HepG2 (cell line): ENCODE results near the gene BID. TPM values are rescaled to one million over a fixed set of nuclear protein-coding genes. Genes with fewer than 3 reads are reported as not detected.

Experiments
- ATAC-seq: fragments of 200-7000 bp; cut with Tn5 transposase; 3 replicates; pipeline ENCODE4 v1.9.1; 2020; ENCODE audit warnings: mild to moderate bottlenecking, moderate library complexity
- BruUV-seq: library from RNA; stranded (reverse); fragments of 400-500 nt; replicated peaks from 2 replicates; lab custom pipeline; 2021; lab: Mats Ljungman, UMichigan
- CTCF ChIA-PET: fragments of 300-600 bp; formaldehyde crosslinking; extraction: SDS; loops from one replicate; lab custom pipeline; 2021; ENCODE audit warnings: low total read pairs, inconsistent platforms, low intra/inter-chr PET ratio; lab: Yijun Ruan, JAX
- POLR2A ChIA-PET: fragments of 350-600 bp; sonication (Branson Sonifier 250); formaldehyde crosslinking; loops from one replicate; lab custom pipeline; 2020; ENCODE audit warnings: antibody characterized with exemption, inconsistent platforms; lab: Yijun Ruan, JAX
- DNase-seq: peaks from one replicate; pipeline ENCODE4 v3.0.0-alpha.2; 2015; ENCODE audit warnings: low spot score
- FAIRE-seq: peaks from 3 replicates; lab custom pipeline; 2011; peaks lifted over from hg19 to GRCh38; lab: Jason Lieb, UNC
- H2AFZ ChIP-seq: one replicate; pipeline ENCODE4 v1.6.1; 2011; ENCODE audit warnings: low read length, inconsistent platforms
- H3K27ac ChIP-seq: fragments of 300-600 bp; 3 replicates; pipeline ENCODE4 v1.8.0; 2011; ENCODE audit warnings: mixed run types, mild to moderate bottlenecking, mixed read lengths, low read length, inconsistent platforms; ENCODE audit not compliant: insufficient read depth; ENCODE audit errors: extremely low read length
- H3K27me3 ChIP-seq, 2 experiments: fragments of 200-600 bp in 1 of 2; 2 replicates in 1 of 2; 3 replicates in 1 of 2; pipeline versions ENCODE4 v1.6.0 to v1.8.0; 2011; ENCODE audit warnings: low read length in 2 of 2, mild to moderate bottlenecking in 2 of 2, moderate library complexity in 2 of 2, inconsistent platforms in 1 of 2; ENCODE audit not compliant: insufficient read depth in 2 of 2, control insufficient read depth in 1 of 2
- H3K36me3 ChIP-seq, 2 experiments: fragments of 200-600 bp in 1 of 2; replicated peaks in 1 of 2; 2 replicates in 1 of 2; 3 replicates in 1 of 2; pipeline versions ENCODE4 v1.5.1 to v1.8.0; 2011; ENCODE audit warnings: low read length in 2 of 2, inconsistent platforms in 1 of 2; ENCODE audit not compliant: insufficient read depth in 2 of 2, control insufficient read depth in 1 of 2
- H3K4me1 ChIP-seq: 2 replicates; pipeline ENCODE4 v1.5.1; 2012; ENCODE audit warnings: low read length, inconsistent platforms; ENCODE audit not compliant: insufficient read depth
- H3K4me2 ChIP-seq: 2 replicates; pipeline ENCODE4 v1.6.0; 2011; ENCODE audit warnings: low read depth, low read length, inconsistent platforms
- H3K4me3 ChIP-seq, 3 experiments: fragments of 200-600 bp in 1 of 3; sonication (generic), shearing (Covaris generic) in 1 of 3; replicated peaks in 1 of 3; 2 replicates each; pipeline ENCODE4 v1.5.1; 2011 to 2016; ENCODE audit warnings: low read length in 3 of 3, inconsistent platforms in 2 of 3, low read depth in 2 of 3, mild to moderate bottlenecking in 2 of 3, control low read depth in 1 of 3, mixed read lengths in 1 of 3; ENCODE audit not compliant: insufficient read depth in 1 of 3
- H3K79me2 ChIP-seq: one replicate; pipeline ENCODE4 v1.6.1; 2011; ENCODE audit warnings: low read length, inconsistent platforms; ENCODE audit not compliant: insufficient read depth
- H3K9ac ChIP-seq: 2 replicates; pipeline ENCODE4 v1.6.0; 2011; ENCODE audit warnings: mild to moderate bottlenecking, low read depth, low read length, inconsistent platforms; ENCODE audit not compliant: insufficient read depth
- H3K9me3 ChIP-seq: 2 replicates; pipeline ENCODE4 v1.5.1; 2012; ENCODE audit warnings: mild to moderate bottlenecking, low read length
- H4K20me1 ChIP-seq: 2 replicates; pipeline ENCODE4 v1.6.0; 2011; ENCODE audit warnings: inconsistent platforms, mild to moderate bottlenecking, low read length, moderate library complexity; ENCODE audit not compliant: insufficient read depth
- BRD4 ChIP-seq: sonication (generic); formaldehyde crosslinking; IDR thresholded peaks from 2 replicates; pipeline ENCODE4 v1.4.0; 2020; ENCODE audit warnings: missing genetic modification reagents
- CCDC6 ChIP-seq: sonication (generic); formaldehyde crosslinking; IDR thresholded peaks from 2 replicates; pipeline ENCODE4 v1.8.1; 2022; ENCODE audit warnings: mild to moderate bottlenecking, missing genetic modification reagents, moderate library complexity
- CHD2 ChIP-seq: IDR thresholded peaks from 2 replicates; pipeline ENCODE4 v1.6.1; 2011; ENCODE audit warnings: low read depth, low read length, improper control_type of control experiment
- FOXP4 ChIP-seq: sonication (generic); formaldehyde crosslinking; IDR thresholded peaks from 2 replicates; pipeline ENCODE4 v1.4.0; 2020; ENCODE audit warnings: missing genetic modification reagents
- HMG20A ChIP-seq: IDR thresholded peaks from 2 replicates; pipeline ENCODE4 v1.6.1; 2016; ENCODE audit warnings: borderline replicate concordance
- PHF20 ChIP-seq: sonication (generic); formaldehyde crosslinking; IDR thresholded peaks from 2 replicates; pipeline ENCODE4 v1.5.0; 2020; ENCODE audit warnings: mild to moderate bottlenecking, missing genetic modification reagents
- ZNF180 ChIP-seq: sonication (generic); formaldehyde crosslinking; IDR thresholded peaks from 2 replicates; pipeline ENCODE4 v1.4.0; 2020; ENCODE audit warnings: low read depth, missing genetic modification reagents, borderline replicate concordance
- ZNF264 ChIP-seq: sonication (generic); formaldehyde crosslinking; IDR thresholded peaks from 2 replicates; pipeline ENCODE4 v1.4.0; 2020; ENCODE audit warnings: missing genetic modification reagents
- ZNF335 ChIP-seq: sonication (generic); formaldehyde crosslinking; IDR thresholded peaks from 2 replicates; pipeline ENCODE4 v1.4.0; 2020; ENCODE audit warnings: missing genetic modification reagents
- ZNF598 ChIP-seq: sonication (generic); formaldehyde crosslinking; IDR thresholded peaks from 2 replicates; pipeline ENCODE4 v1.5.1; 2020; ENCODE audit warnings: mild to moderate bottlenecking, missing genetic modification reagents, borderline replicate concordance
- ZNF672 ChIP-seq: sonication (generic); formaldehyde crosslinking; IDR thresholded peaks from 2 replicates; pipeline ENCODE4 v1.8.1; 2022; ENCODE audit warnings: missing genetic modification reagents
- ZNF713 ChIP-seq: sonication (generic); formaldehyde crosslinking; IDR thresholded peaks from 2 replicates; pipeline ENCODE4 v1.4.0; 2020; ENCODE audit warnings: mild to moderate bottlenecking, missing genetic modification reagents
- ZSCAN29 ChIP-seq: sonication (generic); formaldehyde crosslinking; conservative IDR thresholded peaks from 2 replicates; pipeline ENCODE4 v1.4.0; 2020; ENCODE audit warnings: mild to moderate bottlenecking, missing genetic modification reagents
- WGBS: methylation state at CpG from one replicate; pipeline ENCODE4 v1.1.6; 2017; ENCODE audit warnings: low lambda C conversion rate; 5-methylcytosine and 5-hydroxymethylcytosine counted together
- in situ Hi-C: cut with HindIII; loops from 2 replicates; pipeline ENCODE4 v1.10.0; 2017; ENCODE audit warnings: low pct_unique_long_range_greater_than_20kb; ENCODE audit not compliant: extremely low pct_ligation_motif_present
- intact Hi-C: fragments of 100-400 bp; cut with micrococcal nuclease; formaldehyde crosslinking; loops from one replicate; pipeline ENCODE4 v1.10.0; 2022; ENCODE audit not compliant: unreplicated experiment
- polyA plus RNA-seq, 8 experiments: library from polyadenylated mRNA; depleted of rRNA in 3 of 8; stranded (reverse) in 7 of 8; unstranded in 1 of 8; fragments of >200 nt; fragmentation: Illumina TruSeq in 4 of 8; extraction: Trizol in 4 of 8; gene quantifications; 2 replicates each; pipeline versions ENCODE4 v1.2.1 to v1.2.3, GENCODE V29; 2011 to 2016; ENCODE audit warnings: low read depth in 4 of 8, missing spikeins in 1 of 8, mixed read lengths in 1 of 8; ENCODE audit not compliant: insufficient read depth in 1 of 8
- total RNA-seq, 5 experiments: library from RNA; depleted of rRNA; stranded (reverse); fragments of >200 nt; fragmentation: Illumina TruSeq; extraction: Trizol; gene quantifications; 2 replicates each; pipeline ENCODE4 v1.2.3, GENCODE V29; 2016; ENCODE audit warnings: low read depth in 1 of 5
- TF ChIP-seq, protein P1 (sequence below): sonication (generic); formaldehyde crosslinking; IDR thresholded peaks from 2 replicates; pipeline ENCODE4 v1.8.1; 2023; ENCODE audit warnings: missing genetic modification reagents, mild to moderate bottlenecking, borderline replicate concordance
- TF ChIP-seq, protein P2 (sequence below): sonication (generic); formaldehyde crosslinking; IDR thresholded peaks from 2 replicates; pipeline ENCODE4 v1.8.0; 2022; ENCODE audit warnings: mild to moderate bottlenecking, missing genetic modification reagents; ENCODE audit not compliant: insufficient replicate concordance

The BID gene
- total and polyA plus RNA-seq, 2 of the 13 experiments (the other 11 are each of a cell fraction or from before 2014, with no cell fraction given): 35.3 to 51.7 TPM

DNA sequence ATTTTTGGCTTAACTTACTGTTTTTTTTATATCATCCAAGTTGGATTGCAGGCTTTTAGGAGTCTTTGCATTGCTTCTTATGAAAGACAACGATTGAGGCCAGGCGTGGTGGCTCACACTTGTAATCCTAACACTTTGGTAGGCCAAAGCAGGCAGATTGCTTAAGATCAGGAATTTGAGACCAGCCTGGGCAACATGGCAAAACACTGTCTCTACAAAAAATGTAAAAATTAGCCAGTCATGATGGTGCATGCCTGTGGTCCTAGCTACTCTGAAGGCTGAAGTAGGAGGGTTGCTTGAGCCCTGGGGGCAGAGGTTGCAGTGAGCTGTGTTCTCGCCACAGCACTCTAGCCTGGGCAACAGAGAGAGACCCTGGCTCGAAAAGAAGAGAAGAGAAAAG lies 56.6 kb downstream of the BID start:
- H2AFZ ChIP-seq: no peak overlapping the region
- no peak overlapping the region for H3K4me3 ChIP-seq
- no peak for DNase-seq
- H4K20me1 ChIP-seq: no peaks in the 10 kb centered on the region
- CTCF ChIA-PET: no interaction called here
- H3K27me3 ChIP-seq: no peaks in the 10 kb centered on the region; a peak in 1 of 5 replicates
- H3K36me3 ChIP-seq: no peaks in the 10 kb centered on the region
- no peak for ATAC-seq
- H3K4me2 ChIP-seq: no peak overlapping the region
- POLR2A ChIA-PET: no interaction called here
- H3K27ac ChIP-seq: no peak overlapping the region
- no TSS peak for BruUV-seq
- intact Hi-C loops: no loop called here
- no peak for TF ChIP-seq FOXP4 (CRISPR knock-in tag)
- TF ChIP-seq, protein P1, sequence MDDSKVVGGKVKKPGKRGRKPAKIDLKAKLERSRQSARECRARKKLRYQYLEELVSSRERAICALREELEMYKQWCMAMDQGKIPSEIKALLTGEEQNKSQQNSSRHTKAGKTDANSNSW (CRISPR knock-in tag): no peak
- TF ChIP-seq ZNF180: no peak
- TF ChIP-seq HMG20A (CRISPR knock-in tag): no peak
- TF ChIP-seq ZNF713 (CRISPR knock-in tag): no peak
- TF ChIP-seq, protein P2, sequence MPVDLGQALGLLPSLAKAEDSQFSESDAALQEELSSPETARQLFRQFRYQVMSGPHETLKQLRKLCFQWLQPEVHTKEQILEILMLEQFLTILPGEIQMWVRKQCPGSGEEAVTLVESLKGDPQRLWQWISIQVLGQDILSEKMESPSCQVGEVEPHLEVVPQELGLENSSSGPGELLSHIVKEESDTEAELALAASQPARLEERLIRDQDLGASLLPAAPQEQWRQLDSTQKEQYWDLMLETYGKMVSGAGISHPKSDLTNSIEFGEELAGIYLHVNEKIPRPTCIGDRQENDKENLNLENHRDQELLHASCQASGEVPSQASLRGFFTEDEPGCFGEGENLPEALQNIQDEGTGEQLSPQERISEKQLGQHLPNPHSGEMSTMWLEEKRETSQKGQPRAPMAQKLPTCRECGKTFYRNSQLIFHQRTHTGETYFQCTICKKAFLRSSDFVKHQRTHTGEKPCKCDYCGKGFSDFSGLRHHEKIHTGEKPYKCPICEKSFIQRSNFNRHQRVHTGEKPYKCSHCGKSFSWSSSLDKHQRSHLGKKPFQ (CRISPR knock-in tag): no peak
- no peak for TF ChIP-seq PHF20 (CRISPR knock-in tag)
- no peak for TF ChIP-seq BRD4 (CRISPR knock-in tag)
- TF ChIP-seq ZSCAN29: no peak
- no peak for TF ChIP-seq CHD2
- TF ChIP-seq ZNF264 (CRISPR knock-in tag): no peak
- no peak for TF ChIP-seq CCDC6 (CRISPR knock-in tag)
- TF ChIP-seq ZNF672: no peak
- TF ChIP-seq ZNF598 (CRISPR knock-in tag): no peak
- TF ChIP-seq ZNF335 (CRISPR knock-in tag): no peak
- TF ChIP-seq, all 625 proteins: peak for 0
- Histone ChIP-seq H3K79me2 (no peaks in the 10 kb centered on the region), H3K9me3 (no peaks in the 10 kb centered on the region), H3K4me1 (no peaks in the 10 kb centered on the region), H3K9ac (no peak overlapping the region)
- FAIRE-seq: no peak
- in situ Hi-C loops: no loop called here
- WGBS: 94% methylated on average over 4 of the region's 4 CpGs
